Measurements from ENCODE around the gene TRIM46. TPM values are rescaled to one million over a fixed set of nuclear protein-coding genes. Genes with fewer than 3 reads are reported as not detected.

TRIM46 gene
- total and polyA plus RNA-seq, 2 experiments from 2014 or later: 8.1 to 15.4 TPM

GRCh38 chr1:155169541-155169940 lies 4.1 kb upstream of the TRIM46 start:
- peaks cover 17% of the 10 kb centered on the region for H3K79me2 ChIP-seq (replicated peaks; ENCODE audit: insufficient read depth)
- peaks cover 25% of the 10 kb centered on the region for H3K4me1 ChIP-seq (ENCODE audit: insufficient read depth)
- no peak for TF ChIP-seq EZH2 (IDR thresholded peaks at IDR 0.05; ENCODE audit: low read depth, unreplicated experiment)
- no peak for TF ChIP-seq CTCF (conservative IDR thresholded peaks at IDR 0.05; ENCODE audit: low read depth in 2 of 2)
- TF ChIP-seq EZH2phosphoT487 (IDR thresholded peaks at IDR 0.05; ENCODE audit: unreplicated experiment): no peak
- no peak for TF ChIP-seq JUNB (IDR thresholded peaks at IDR 0.05; ENCODE audit: unreplicated experiment)
- no peak for TF ChIP-seq NANOG (IDR thresholded peaks at IDR 0.05; ENCODE audit: borderline replicate concordance)
- no peak for TF ChIP-seq STAT1 (IDR thresholded peaks at IDR 0.05; ENCODE audit: unreplicated experiment)
- TF ChIP-seq ZNF331 (CRISPR knock-in tag; IDR thresholded peaks at IDR 0.05; ENCODE audit: low read depth): no peak
- no peak for TF ChIP-seq ZNF114 (CRISPR knock-in tag; IDR thresholded peaks at IDR 0.05)
- no peak for TF ChIP-seq CREB1 (CRISPR knock-in tag; IDR thresholded peaks at IDR 0.05; ENCODE audit: low read depth)
- no peak for TF ChIP-seq POLR2AphosphoS5 (IDR thresholded peaks at IDR 0.05; ENCODE audit: low read depth)
- no peak for TF ChIP-seq ETS1 (IDR thresholded peaks at IDR 0.05)
- no peak for TF ChIP-seq REST (IDR thresholded peaks at IDR 0.05; ENCODE audit: unreplicated experiment)
- TF ChIP-seq ZNF462 (CRISPR knock-in tag; IDR thresholded peaks at IDR 0.05): no peak
- ATAC-seq (no peak), DNase-seq (ENCODE audit: low spot score) (no peak)
- H4K20me1 ChIP-seq (replicated peaks; ENCODE audit: insufficient read depth): no peaks in the 10 kb centered on the region
- H3K27ac Mint-ChIP-seq: no peak overlapping the region
- H3K36me3 Mint-ChIP-seq (ENCODE audit: low read depth): peaks cover 20% of the 10 kb centered on the region
- no peaks in the 10 kb centered on the region for H3K9me2 ChIP-seq (ENCODE audit: insufficient read depth)
- H3K4me3 ChIP-seq: no peak overlapping the region
- H3K4me3 Mint-ChIP-seq: no peak overlapping the region; the same call in 2 of the 3 replicates
- no peak overlapping the region for H2AFZ ChIP-seq
- H3K27me3 Mint-ChIP-seq (ENCODE audit: insufficient read depth, low read depth, poor library complexity): peaks cover 18% of the 10 kb centered on the region
- peaks cover 35% of the 10 kb centered on the region for H3F3A ChIP-seq (replicated peaks; ENCODE audit: low read depth)
- no peaks in the 10 kb centered on the region for H3K36me3 ChIP-seq (ENCODE audit: insufficient read depth)
- H3K4me2 ChIP-seq: no peak overlapping the region
- H3K27me3 ChIP-seq (ENCODE audit: insufficient read depth): no peaks in the 10 kb centered on the region
- H3K9me3 Mint-ChIP-seq: peaks cover 9% of the 10 kb centered on the region
- peaks cover 19% of the 10 kb centered on the region for H3K4me1 Mint-ChIP-seq
- H3K27ac ChIP-seq (ENCODE audit: low read depth): no peak overlapping the region

All from GM23338 (cell line).